Measurements from ENCODE around the gene AGAP1. TPM values are rescaled to one million over a fixed set of nuclear protein-coding genes. Genes with fewer than 3 reads are reported as not detected.

The AGAP1 gene
- total RNA-seq, 1 donor from 2014 or later, result 54.7 TPM

DNA sequence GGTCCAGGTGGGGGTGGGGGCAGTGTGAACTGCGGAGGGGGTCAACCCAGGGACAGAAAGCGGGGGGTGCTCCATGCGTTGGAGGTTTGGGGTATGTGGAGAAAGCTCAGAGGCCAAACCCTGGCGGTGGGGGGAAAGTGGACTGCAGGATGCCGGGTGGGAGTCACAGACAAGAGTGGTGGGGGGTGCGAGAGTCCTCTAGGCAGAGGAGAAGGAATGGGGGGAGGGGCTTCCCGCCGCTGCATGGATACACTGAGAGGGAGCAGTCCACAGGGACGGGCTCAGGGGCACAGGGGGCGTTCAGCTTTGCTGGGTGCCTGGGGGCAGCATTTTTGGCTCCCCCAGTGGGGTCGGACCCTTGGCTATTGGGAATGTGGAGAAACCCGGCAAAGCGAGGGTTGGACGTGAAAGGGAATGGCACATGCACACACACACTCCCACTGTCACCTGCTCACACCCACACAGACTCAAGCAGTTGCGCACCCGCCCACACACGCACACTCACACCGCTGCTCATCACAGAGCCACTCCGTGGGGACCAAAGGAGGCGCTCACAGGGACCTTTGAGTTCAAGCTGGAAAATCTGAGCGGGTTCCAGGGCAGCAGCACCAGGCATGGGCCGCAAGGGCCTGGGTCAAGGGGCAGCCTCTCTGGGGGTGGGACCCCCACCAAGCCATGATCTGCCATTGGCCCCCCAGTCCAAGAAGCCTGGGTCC is 666.7 kb downstream of the AGAP1 start:
- H3K4me1 Mint-ChIP-seq, result peaks cover 24% of the 10 kb centered on the region
- DNase-seq (ENCODE audit: low read depth, low spot score), result no peak
- H3K27ac Mint-ChIP-seq (ENCODE audit: unreplicated experiment), result no peak overlapping the region
- no peaks in the 10 kb centered on the region for H3K36me3 Mint-ChIP-seq (ENCODE audit: low read depth)
- peak overlapping the region; percentile 19 for H3K4me3 Mint-ChIP-seq
- H3K27me3 Mint-ChIP-seq (ENCODE audit: low read depth), result peaks cover 76% of the 10 kb centered on the region
- no peaks in the 10 kb centered on the region for H3K9me3 Mint-ChIP-seq
- TF ChIP-seq, protein P1, sequence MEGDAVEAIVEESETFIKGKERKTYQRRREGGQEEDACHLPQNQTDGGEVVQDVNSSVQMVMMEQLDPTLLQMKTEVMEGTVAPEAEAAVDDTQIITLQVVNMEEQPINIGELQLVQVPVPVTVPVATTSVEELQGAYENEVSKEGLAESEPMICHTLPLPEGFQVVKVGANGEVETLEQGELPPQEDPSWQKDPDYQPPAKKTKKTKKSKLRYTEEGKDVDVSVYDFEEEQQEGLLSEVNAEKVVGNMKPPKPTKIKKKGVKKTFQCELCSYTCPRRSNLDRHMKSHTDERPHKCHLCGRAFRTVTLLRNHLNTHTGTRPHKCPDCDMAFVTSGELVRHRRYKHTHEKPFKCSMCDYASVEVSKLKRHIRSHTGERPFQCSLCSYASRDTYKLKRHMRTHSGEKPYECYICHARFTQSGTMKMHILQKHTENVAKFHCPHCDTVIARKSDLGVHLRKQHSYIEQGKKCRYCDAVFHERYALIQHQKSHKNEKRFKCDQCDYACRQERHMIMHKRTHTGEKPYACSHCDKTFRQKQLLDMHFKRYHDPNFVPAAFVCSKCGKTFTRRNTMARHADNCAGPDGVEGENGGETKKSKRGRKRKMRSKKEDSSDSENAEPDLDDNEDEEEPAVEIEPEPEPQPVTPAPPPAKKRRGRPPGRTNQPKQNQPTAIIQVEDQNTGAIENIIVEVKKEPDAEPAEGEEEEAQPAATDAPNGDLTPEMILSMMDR (conservative IDR thresholded peaks at IDR 0.05), result no peak

DNA sequence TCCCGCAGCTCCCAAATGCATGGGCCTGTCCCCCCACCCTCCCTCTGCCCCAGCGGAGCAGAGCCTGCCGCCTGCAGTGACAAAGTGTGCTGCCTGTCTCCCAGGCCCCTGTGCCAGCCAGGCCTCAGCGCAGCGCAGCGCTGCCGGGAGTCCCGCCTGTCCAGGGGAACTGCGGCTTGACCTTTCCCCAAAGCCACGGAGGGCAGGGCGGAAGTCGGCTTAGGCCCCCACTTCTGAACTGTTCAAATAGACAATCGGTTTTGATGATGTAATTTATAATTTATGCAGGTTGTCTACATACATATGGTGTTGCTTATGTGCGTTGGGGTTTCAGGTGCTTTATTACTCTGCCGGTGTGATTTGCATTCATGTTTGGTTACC is 667.2 kb downstream of the AGAP1 start:
- DNase-seq (ENCODE audit: low read depth, low spot score), result no peak
- Mint-ChIP-seq H3K4me3 (peak overlapping the region; percentile 67), H3K27me3 (ENCODE audit: low read depth) (peaks cover 77% of the 10 kb centered on the region), H3K36me3 (ENCODE audit: low read depth) (peaks cover under 1% of the 10 kb centered on the region), H3K27ac (ENCODE audit: unreplicated experiment) (no peak overlapping the region), H3K4me1 (peaks cover 26% of the 10 kb centered on the region), H3K9me3 (no peaks in the 10 kb centered on the region)
- TF ChIP-seq, protein P1 (conservative IDR thresholded peaks at IDR 0.05), result no peak

DNA sequence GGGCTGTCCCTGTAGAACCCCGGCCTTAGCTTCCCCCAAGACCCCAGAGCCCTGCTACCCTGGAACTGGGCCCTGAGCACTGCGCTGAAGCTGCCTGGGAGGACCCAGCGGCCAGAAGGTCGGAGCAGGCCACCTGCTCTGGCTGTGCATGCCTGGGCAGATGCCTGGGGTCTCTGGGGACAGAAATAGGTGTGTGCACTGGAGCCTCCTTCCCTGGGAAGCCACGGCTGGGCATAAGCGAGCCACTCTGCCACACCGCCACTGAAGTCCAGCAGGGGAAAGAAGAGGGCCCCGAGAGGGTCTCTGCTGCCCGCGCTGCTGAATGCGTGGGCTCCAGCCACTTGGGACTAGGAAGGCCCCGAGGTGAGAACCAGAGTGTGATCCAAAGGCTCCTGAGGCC is 667.7 kb downstream of the AGAP1 start:
- Mint-ChIP-seq H3K4me1 (peaks cover 31% of the 10 kb centered on the region), H3K9me3 (no peaks in the 10 kb centered on the region), H3K27me3 (ENCODE audit: low read depth) (peaks cover 82% of the 10 kb centered on the region)

DNA sequence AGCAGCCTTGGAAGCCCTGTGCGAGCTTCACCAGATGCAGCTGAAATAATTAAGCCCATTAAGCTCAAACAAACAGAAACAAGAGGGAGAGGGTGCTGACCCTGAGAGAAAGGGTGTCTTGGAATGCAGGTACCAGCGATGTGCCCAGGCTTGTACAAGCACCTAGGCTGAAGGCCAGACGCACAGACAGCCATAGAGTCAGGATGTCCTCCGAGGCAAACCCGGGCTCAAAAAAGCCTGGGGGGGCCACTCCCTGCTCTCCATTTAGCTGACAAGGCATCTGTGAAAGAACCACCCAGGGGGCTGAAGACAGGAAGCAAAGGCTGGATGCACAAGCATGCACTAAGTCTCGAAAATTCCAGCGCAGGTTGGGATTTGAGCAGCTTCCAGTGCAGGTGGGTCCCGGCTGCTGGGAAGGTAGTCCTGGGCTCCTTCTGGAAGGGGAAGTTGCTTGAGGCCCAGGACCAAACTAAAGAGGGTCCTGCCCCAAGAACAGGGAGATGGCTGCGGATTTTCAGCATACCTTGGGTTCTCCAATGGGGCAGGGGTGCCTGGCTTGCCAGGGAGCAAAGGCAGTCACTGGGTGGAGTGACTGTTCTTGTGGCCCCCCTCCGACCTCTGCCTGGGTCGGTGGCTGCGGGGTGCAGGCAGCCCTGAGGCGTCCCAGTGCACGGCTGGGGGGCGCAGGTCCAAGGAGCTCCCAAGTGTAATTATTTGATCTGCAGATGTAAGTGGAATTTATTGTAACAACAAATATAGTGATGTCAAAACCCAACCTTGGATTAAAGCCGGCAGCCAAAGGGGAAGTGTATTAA is 668.4 kb downstream of the AGAP1 start:
- DNase-seq (ENCODE audit: low read depth, low spot score), result no peak
- Mint-ChIP-seq H3K9me3 (no peaks in the 10 kb centered on the region), H3K4me3 (peak overlapping the region; percentile 75), H3K4me1 (peaks cover 35% of the 10 kb centered on the region), H3K36me3 (ENCODE audit: low read depth) (peaks cover 3% of the 10 kb centered on the region), H3K27ac (ENCODE audit: unreplicated experiment) (no peak overlapping the region), H3K27me3 (ENCODE audit: low read depth) (peaks cover 82% of the 10 kb centered on the region)
- TF ChIP-seq, protein P1 (conservative IDR thresholded peaks at IDR 0.05), result no peak

More for the DNA sequence above, 667.7 kb downstream of the AGAP1 start:
- peak overlapping the region; percentile 67 for H3K4me3 Mint-ChIP-seq
- TF ChIP-seq, protein P1 (conservative IDR thresholded peaks at IDR 0.05), result no peak
- H3K27ac Mint-ChIP-seq (ENCODE audit: unreplicated experiment), result no peak overlapping the region
- DNase-seq (ENCODE audit: low read depth, low spot score), result no peak
- peaks cover 3% of the 10 kb centered on the region for H3K36me3 Mint-ChIP-seq (ENCODE audit: low read depth)

DNA sequence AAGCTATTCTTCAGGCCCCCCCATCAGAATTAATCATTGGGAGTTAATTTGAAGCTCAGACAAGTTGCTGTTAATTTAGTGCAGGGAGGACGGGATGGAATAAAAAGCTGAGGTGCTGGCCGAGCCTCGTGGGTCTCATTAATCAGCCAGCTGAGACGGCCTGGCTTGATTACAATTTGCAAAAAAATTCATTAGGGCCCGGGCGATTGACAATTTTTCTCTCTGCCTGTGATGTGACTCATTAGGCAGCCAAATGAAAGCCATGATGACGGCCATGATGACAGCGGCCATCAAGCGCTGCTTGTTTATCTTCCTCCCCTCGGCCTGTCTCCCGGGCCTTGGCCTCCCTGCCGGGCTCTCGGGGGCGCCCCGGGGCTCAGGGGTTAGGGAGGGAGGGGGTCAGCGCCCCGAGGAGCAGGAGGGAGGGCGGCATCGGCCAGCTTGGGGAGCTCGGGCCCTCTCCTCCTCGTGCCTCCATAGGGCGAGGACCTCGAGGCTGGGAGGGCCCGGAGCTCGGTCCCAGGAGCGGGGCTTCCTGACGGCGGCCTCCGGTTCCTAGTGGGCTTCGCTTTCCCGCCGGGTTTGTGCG is 669.1 kb downstream of the AGAP1 start:
- no peak for DNase-seq (ENCODE audit: low read depth, low spot score)
- peaks cover 75% of the 10 kb centered on the region for H3K27me3 Mint-ChIP-seq (ENCODE audit: low read depth)
- peaks cover 35% of the 10 kb centered on the region for H3K4me1 Mint-ChIP-seq

More for the DNA sequence above, 669.1 kb downstream of the AGAP1 start:
- H3K4me3 Mint-ChIP-seq, result peak overlapping the region; percentile 75
- H3K9me3 Mint-ChIP-seq, result no peaks in the 10 kb centered on the region
- H3K27ac Mint-ChIP-seq (ENCODE audit: unreplicated experiment), result no peak overlapping the region
- TF ChIP-seq, protein P1 (conservative IDR thresholded peaks at IDR 0.05), result no peak
- peaks cover 3% of the 10 kb centered on the region for H3K36me3 Mint-ChIP-seq (ENCODE audit: low read depth)

Data from neural crest cell (in vitro differentiated cells).